ENCODE data around the gene NPVF. TPM values are rescaled to one million over a fixed set of nuclear protein-coding genes. Genes with fewer than 3 reads are reported as not detected.

NPVF gene
- total and polyA plus RNA-seq, 2 experiments from 2014 or later, result not detected

DNA sequence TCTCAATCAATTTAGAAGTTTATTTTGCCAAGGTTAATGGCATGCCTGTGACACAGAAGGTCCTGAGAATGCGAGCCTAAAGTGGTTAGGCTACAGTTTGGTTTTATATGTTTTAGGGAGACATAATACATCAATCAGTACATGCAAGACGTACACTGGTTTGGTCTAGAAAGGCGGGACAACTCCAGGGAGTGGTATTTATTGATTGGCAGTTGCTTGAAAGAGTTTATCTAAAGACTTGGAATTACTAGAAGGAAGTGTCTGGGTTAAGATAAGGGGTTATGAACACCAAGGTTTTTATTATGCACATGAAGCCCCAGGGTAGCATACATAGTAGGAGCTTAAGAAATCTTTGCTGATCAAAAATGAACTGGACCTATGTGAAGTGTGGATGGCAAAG is 21.5 kb downstream of the NPVF start:
- H3K9me2 ChIP-seq (ENCODE audit: insufficient read depth), result no peaks in the 10 kb centered on the region
- H3K9me3 ChIP-seq (ENCODE audit: low read depth), result no peaks in the 10 kb centered on the region
- in situ Hi-C loops (cut with MboI), result no loop called here
- no peak for TF ChIP-seq EZH2 (IDR thresholded peaks at IDR 0.05; ENCODE audit: insufficient read depth, poor library complexity, severe bottlenecking)
- no peak for TF ChIP-seq EZH2phosphoT487 (IDR thresholded peaks at IDR 0.05; ENCODE audit: insufficient read depth, low read depth)
- H3K4me3 ChIP-seq, result no peak overlapping the region
- no peaks in the 10 kb centered on the region for H3K79me2 ChIP-seq (ENCODE audit: insufficient read depth)
- H3F3A ChIP-seq (ENCODE audit: insufficient read depth), result no peaks in the 10 kb centered on the region
- no peak overlapping the region for H2AFZ ChIP-seq
- H3K4me1 ChIP-seq (ENCODE audit: insufficient read depth), result no peaks in the 10 kb centered on the region
- no peak overlapping the region for H3K4me2 ChIP-seq (ENCODE audit: unreplicated experiment)
- no peak for DNase-seq
- H3K9ac ChIP-seq, result no peak overlapping the region
- no peak overlapping the region for H3K27ac ChIP-seq
- H3K36me3 ChIP-seq (ENCODE audit: low read depth), result no peaks in the 10 kb centered on the region
- H4K20me1 ChIP-seq (ENCODE audit: insufficient read depth), result no peaks in the 10 kb centered on the region
- WGBS, 2 experiments (ENCODE audit: low coverage in 1 of 2, low lambda C conversion rate in 2 of 2, missing lambda C conversion rate in 2 of 2), result 21 to 29% methylated on average over 3 of the region's 3 CpGs
- H3K27me3 ChIP-seq (replicated peaks; ENCODE audit: insufficient read depth), result no peaks in the 10 kb centered on the region; the same call in 1 of the 2 replicates

DNA sequence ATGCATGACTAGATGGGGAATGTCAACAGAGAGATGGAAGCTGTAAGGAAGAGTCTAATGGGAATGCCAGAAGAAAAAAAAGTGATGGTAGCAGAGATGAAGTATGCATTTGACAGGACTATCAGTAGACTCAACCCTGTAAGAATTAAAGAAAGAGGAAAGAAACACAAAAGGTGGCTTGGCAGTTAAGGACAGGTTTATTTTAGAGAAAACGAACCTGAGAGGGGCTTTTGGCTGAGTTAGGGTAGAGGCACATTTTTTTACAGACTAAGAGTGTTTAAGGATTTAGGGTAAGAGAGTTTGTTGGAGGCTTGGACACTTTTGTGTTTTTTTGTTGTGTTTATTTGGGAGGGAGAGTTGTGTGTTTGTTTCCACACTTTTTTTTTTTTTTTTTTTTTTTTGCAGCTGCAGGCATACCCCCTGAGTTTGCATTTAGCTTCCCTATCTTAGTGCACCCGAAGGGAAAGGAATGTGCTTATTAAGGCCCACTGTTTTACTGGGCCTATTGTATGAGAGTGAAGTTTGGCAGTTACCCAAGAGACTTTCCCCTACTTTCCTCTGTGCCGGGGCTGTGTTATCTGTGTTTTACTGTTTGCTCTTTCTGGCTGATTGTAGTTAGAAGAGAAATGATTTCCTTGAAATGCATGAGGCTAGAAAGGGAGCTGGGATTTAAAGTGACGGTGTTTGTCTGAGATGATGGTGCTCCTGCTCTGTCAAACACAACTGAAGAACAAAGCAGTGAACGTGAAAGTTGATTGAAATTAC is 32.0 kb downstream of the NPVF start:
- no peak overlapping the region for H3K27ac ChIP-seq
- no peaks in the 10 kb centered on the region; the same call in none of the 2 replicates for H3K27me3 ChIP-seq (replicated peaks; ENCODE audit: insufficient read depth)
- H3K4me3 ChIP-seq, result no peak overlapping the region
- H3K36me3 ChIP-seq (ENCODE audit: low read depth), result no peaks in the 10 kb centered on the region
- H4K20me1 ChIP-seq (ENCODE audit: insufficient read depth), result no peaks in the 10 kb centered on the region
- no peaks in the 10 kb centered on the region for H3F3A ChIP-seq (ENCODE audit: insufficient read depth)
- H3K4me2 ChIP-seq (ENCODE audit: unreplicated experiment), result no peak overlapping the region
- WGBS, 2 experiments (ENCODE audit: low coverage in 1 of 2, low lambda C conversion rate in 2 of 2, missing lambda C conversion rate in 2 of 2), result 24 to 25% methylated on average over 5 of the region's 5 CpGs
- in situ Hi-C loops (cut with MboI), result no loop called here
- no peaks in the 10 kb centered on the region for H3K9me2 ChIP-seq (ENCODE audit: insufficient read depth)
- H3K9ac ChIP-seq, result no peak overlapping the region
- no peaks in the 10 kb centered on the region for H3K4me1 ChIP-seq (ENCODE audit: insufficient read depth)
- no peaks in the 10 kb centered on the region for H3K79me2 ChIP-seq (ENCODE audit: insufficient read depth)
- no peaks in the 10 kb centered on the region for H3K9me3 ChIP-seq (ENCODE audit: low read depth)
- no peak for DNase-seq
- TF ChIP-seq EZH2 (IDR thresholded peaks at IDR 0.05; ENCODE audit: insufficient read depth, poor library complexity, severe bottlenecking) (no peak), EZH2phosphoT487 (IDR thresholded peaks at IDR 0.05; ENCODE audit: insufficient read depth, low read depth) (no peak)
- H2AFZ ChIP-seq, result no peak overlapping the region

DNA sequence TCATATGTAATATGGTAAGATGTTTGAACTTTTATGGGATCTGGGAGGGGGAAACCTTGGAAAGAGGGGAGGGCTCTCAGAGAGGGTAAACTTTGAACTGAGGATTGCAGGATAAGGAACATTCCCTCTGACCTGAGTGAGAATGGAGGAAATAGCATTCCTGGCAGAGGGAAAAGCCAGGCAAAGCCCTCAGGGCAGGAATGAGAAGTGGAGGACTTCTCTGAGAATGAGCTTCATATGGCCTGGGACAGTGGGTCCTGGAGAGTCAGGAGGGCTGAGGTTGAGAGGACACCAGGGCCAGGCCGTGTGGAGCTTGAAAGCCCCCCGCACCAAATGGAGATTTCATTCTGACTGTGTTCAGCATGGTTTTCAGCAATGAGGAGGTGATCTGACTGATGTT is 34.2 kb downstream of the NPVF start:
- Histone ChIP-seq H3K4me2 (ENCODE audit: unreplicated experiment) (no peak overlapping the region), H3K9me3 (ENCODE audit: low read depth) (no peaks in the 10 kb centered on the region), H3K4me3 (no peak overlapping the region), H4K20me1 (ENCODE audit: insufficient read depth) (no peaks in the 10 kb centered on the region), H3K27me3 (replicated peaks; ENCODE audit: insufficient read depth) (no peaks in the 10 kb centered on the region; the same call in none of the 2 replicates), H3K9ac (no peak overlapping the region), H3F3A (ENCODE audit: insufficient read depth) (no peaks in the 10 kb centered on the region), H3K36me3 (ENCODE audit: low read depth) (no peaks in the 10 kb centered on the region), H3K27ac (no peak overlapping the region), H2AFZ (no peak overlapping the region), H3K79me2 (ENCODE audit: insufficient read depth) (no peaks in the 10 kb centered on the region), H3K9me2 (ENCODE audit: insufficient read depth) (no peaks in the 10 kb centered on the region), H3K4me1 (ENCODE audit: insufficient read depth) (no peaks in the 10 kb centered on the region)
- no peak for DNase-seq
- TF ChIP-seq EZH2 (IDR thresholded peaks at IDR 0.05; ENCODE audit: insufficient read depth, poor library complexity, severe bottlenecking) (no peak), EZH2phosphoT487 (IDR thresholded peaks at IDR 0.05; ENCODE audit: insufficient read depth, low read depth) (no peak)
- in situ Hi-C loops (cut with MboI), result no loop called here
- WGBS, 2 experiments (ENCODE audit: low coverage in 1 of 2, low lambda C conversion rate in 2 of 2, missing lambda C conversion rate in 2 of 2), result 4 to 21% methylated on average over 2 of the region's 2 CpGs

DNA sequence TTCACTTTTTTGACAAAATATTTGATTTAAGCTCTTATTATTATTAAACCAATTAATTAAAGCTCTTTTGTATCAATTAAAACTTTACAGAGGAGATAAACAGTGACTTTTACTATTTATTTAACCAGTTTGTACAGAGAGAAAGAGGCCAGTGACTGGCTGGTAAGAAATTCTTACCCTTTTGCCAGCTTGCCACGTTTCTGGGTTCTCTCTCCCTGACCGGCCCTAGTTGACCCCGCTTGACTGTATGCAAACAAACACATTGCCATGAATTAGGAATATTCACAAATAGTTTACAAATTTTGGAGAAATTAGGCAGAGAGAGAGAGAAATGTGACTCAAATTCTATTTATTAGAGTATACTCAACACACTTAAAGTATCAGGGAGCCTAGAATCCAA is 36.2 kb downstream of the NPVF start:
- Histone ChIP-seq H3K4me1 (ENCODE audit: insufficient read depth) (no peaks in the 10 kb centered on the region), H4K20me1 (ENCODE audit: insufficient read depth) (no peaks in the 10 kb centered on the region), H3K27ac (no peak overlapping the region), H3K9me3 (ENCODE audit: low read depth) (no peaks in the 10 kb centered on the region), H3K36me3 (ENCODE audit: low read depth) (no peaks in the 10 kb centered on the region), H3K9ac (no peak overlapping the region), H3F3A (ENCODE audit: insufficient read depth) (no peaks in the 10 kb centered on the region), H3K9me2 (ENCODE audit: insufficient read depth) (no peaks in the 10 kb centered on the region), H3K79me2 (ENCODE audit: insufficient read depth) (no peaks in the 10 kb centered on the region), H3K4me2 (ENCODE audit: unreplicated experiment) (no peak overlapping the region), H3K27me3 (replicated peaks; ENCODE audit: insufficient read depth) (no peaks in the 10 kb centered on the region; the same call in none of the 2 replicates), H2AFZ (no peak overlapping the region), H3K4me3 (no peak overlapping the region)
- TF ChIP-seq EZH2phosphoT487 (IDR thresholded peaks at IDR 0.05; ENCODE audit: insufficient read depth, low read depth), result no peak
- no peak for TF ChIP-seq EZH2 (IDR thresholded peaks at IDR 0.05; ENCODE audit: insufficient read depth, poor library complexity, severe bottlenecking)
- no peak for DNase-seq
- in situ Hi-C loops (cut with MboI), result no loop called here
- WGBS, 2 experiments (ENCODE audit: low coverage in 1 of 2, low lambda C conversion rate in 2 of 2, missing lambda C conversion rate in 2 of 2), result 60 to 68% methylated on average over 3 of the region's 3 CpGs
